ENCODE results near the gene ASMTL. TPM values are rescaled to one million over a fixed set of nuclear protein-coding genes. Genes with fewer than 3 reads are reported as not detected.

ASMTL gene
- total and polyA plus RNA-seq, 2 of the 13 experiments (the other 11 are each of a cell fraction or from before 2014, with no cell fraction given) = 5.6 to 16.3 TPM

- BruUV-seq (replicated peaks) = no TSS peak
- peaks cover 12% of the 10 kb centered on the region for H3K4me1 ChIP-seq (ENCODE audit: insufficient read depth, low read length)
- FAIRE-seq (no peak), ATAC-seq (no peak), DNase-seq (ENCODE audit: low spot score) (no peak)
- ChIA-PET POLR2A (no interaction called here), CTCF (ENCODE audit: low intra/inter-chr PET ratio, low total read pairs) (no interaction called here)
- WGBS (ENCODE audit: low lambda C conversion rate) = 97% methylated on average over 2 of the region's 2 CpGs
- H3K4me2 ChIP-seq (ENCODE audit: low read depth, low read length) = no peak overlapping the region
- peaks cover 14% of the 10 kb centered on the region for H3K79me2 ChIP-seq (ENCODE audit: insufficient read depth, low read length)
- H3K4me3 ChIP-seq (replicated peaks in 1 of 3; ENCODE audit: insufficient read depth in 1 of 3, low read depth in 2 of 3, low read length in 3 of 3) = no peak overlapping the region
- H3K27ac ChIP-seq (ENCODE audit: extremely low read length, insufficient read depth, low read length) = no peak overlapping the region
- no peak overlapping the region for H2AFZ ChIP-seq (ENCODE audit: low read length)
- no peaks in the 10 kb centered on the region; a peak in 1 of 5 replicates for H3K27me3 ChIP-seq (ENCODE audit: control insufficient read depth in 1 of 2, insufficient read depth in 2 of 2, low read length in 2 of 2)
- in situ Hi-C loops (cut with HindIII; ENCODE audit: extremely low pct_ligation_motif_present, low pct_unique_long_range_greater_than_20kb) = loop anchor here (25.0 kb wide), 1 partner anchor 1163 kb away; no protein-coding TSS in a partner anchor
- no peaks in the 10 kb centered on the region for H4K20me1 ChIP-seq (ENCODE audit: insufficient read depth, low read length)
- no peaks in the 10 kb centered on the region for H3K9me3 ChIP-seq (ENCODE audit: low read length)
- H3K36me3 ChIP-seq (replicated peaks in 1 of 2; ENCODE audit: control insufficient read depth in 1 of 2, insufficient read depth in 2 of 2, low read length in 2 of 2) = no peaks in the 10 kb centered on the region; a peak in 1 of 5 replicates
- H3K9ac ChIP-seq (ENCODE audit: insufficient read depth, low read depth, low read length) = no peak overlapping the region
- intact Hi-C loops (cut with micrococcal nuclease; ENCODE audit: unreplicated experiment) = loop anchor here (5.0 kb wide), 1 partner anchor 57 kb away; the partner anchor contains the start of gene SLC25A6
- TF ChIP-seq KLF12 (CRISPR knock-in tag; IDR thresholded peaks at IDR 0.05; ENCODE audit: borderline replicate concordance) = no peak
- no peak for TF ChIP-seq SRSF4 (IDR thresholded peaks at IDR 0.05; ENCODE audit: low read depth, low read length, poor library complexity, severe bottlenecking)
- TF ChIP-seq ONECUT2 (CRISPR knock-in tag; IDR thresholded peaks at IDR 0.05) = no peak
- TF ChIP-seq NONO (IDR thresholded peaks at IDR 0.05) = no peak
- TF ChIP-seq NONO (CRISPR knock-in tag; conservative IDR thresholded peaks at IDR 0.05) = no peak
- TF ChIP-seq POGZ (CRISPR knock-in tag; IDR thresholded peaks at IDR 0.05) = no peak
- TF ChIP-seq GLI4 (CRISPR knock-in tag; IDR thresholded peaks at IDR 0.05; ENCODE audit: borderline replicate concordance) = no peak
- no peak for TF ChIP-seq CBX2 (IDR thresholded peaks at IDR 0.05; ENCODE audit: low read depth, low read length)
- TF ChIP-seq CBX2 (CRISPR knock-in tag; IDR thresholded peaks at IDR 0.05; ENCODE audit: low read depth) = no peak
- no peak for TF ChIP-seq NFAT5 (CRISPR knock-in tag; IDR thresholded peaks at IDR 0.05)
- no peak for TF ChIP-seq MAF1 (CRISPR knock-in tag; IDR thresholded peaks at IDR 0.05; ENCODE audit: borderline replicate concordance)
- TF ChIP-seq GATAD2A (CRISPR knock-in tag; IDR thresholded peaks at IDR 0.05) = no peak
- TF ChIP-seq ZNF335 (CRISPR knock-in tag; IDR thresholded peaks at IDR 0.05) = no peak
- TF ChIP-seq, protein P1, sequence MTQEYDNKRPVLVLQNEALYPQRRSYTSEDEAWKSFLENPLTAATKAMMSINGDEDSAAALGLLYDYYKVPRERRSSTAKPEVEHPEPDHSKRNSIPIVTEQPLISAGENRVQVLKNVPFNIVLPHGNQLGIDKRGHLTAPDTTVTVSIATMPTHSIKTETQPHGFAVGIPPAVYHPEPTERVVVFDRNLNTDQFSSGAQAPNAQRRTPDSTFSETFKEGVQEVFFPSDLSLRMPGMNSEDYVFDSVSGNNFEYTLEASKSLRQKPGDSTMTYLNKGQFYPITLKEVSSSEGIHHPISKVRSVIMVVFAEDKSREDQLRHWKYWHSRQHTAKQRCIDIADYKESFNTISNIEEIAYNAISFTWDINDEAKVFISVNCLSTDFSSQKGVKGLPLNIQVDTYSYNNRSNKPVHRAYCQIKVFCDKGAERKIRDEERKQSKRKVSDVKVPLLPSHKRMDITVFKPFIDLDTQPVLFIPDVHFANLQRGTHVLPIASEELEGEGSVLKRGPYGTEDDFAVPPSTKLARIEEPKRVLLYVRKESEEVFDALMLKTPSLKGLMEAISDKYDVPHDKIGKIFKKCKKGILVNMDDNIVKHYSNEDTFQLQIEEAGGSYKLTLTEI (CRISPR knock-in tag; conservative IDR thresholded peaks at IDR 0.05) = no peak
- no peak for TF ChIP-seq FOXK1 (CRISPR knock-in tag; IDR thresholded peaks at IDR 0.05; ENCODE audit: borderline replicate concordance, low read depth)
- TF ChIP-seq TBX2 (CRISPR knock-in tag; IDR thresholded peaks at IDR 0.05; ENCODE audit: borderline replicate concordance) = no peak
- no peak for TF ChIP-seq FOXA3 (CRISPR knock-in tag; IDR thresholded peaks at IDR 0.05)
Observed at GRCh38 chrX:1449823-1450149, 2.9 kb downstream of the ASMTL start.
